HG02852 (cell line): Measurements from ENCODE around the gene RXRG.

Experiments used
- ATAC-seq: cut with Tn5 transposase; IDR thresholded peaks from one replicate; pipeline ENCODE4 v1.9.1; 2021; ENCODE audit warnings: mild to moderate bottlenecking, moderate library complexity; ENCODE audit not compliant: unreplicated experiment

RXRG gene

GRCh38 chr1:165415068-165415467, 29.9 kb downstream of the RXRG start:
- no peak for ATAC-seq

- no peak for ATAC-seq
Measured at GRCh38 chr1:165414620-165415019, 30.3 kb downstream of the RXRG start.

- no peak for ATAC-seq
Measured at GRCh38 chr1:165411396-165411795, 33.5 kb downstream of the RXRG start.

- ATAC-seq = no peak
Measured at GRCh38 chr1:165409657-165410358, 35.1 kb downstream of the RXRG start.

GRCh38 chr1:165408518-165408917, 36.4 kb downstream of the RXRG start:
- no peak for ATAC-seq

GRCh38 chr1:165407398-165407797, 37.5 kb downstream of the RXRG start:
- no peak for ATAC-seq

- ATAC-seq = peak; percentile 67
Measured at GRCh38 chr1:165403835-165404482, 41.0 kb downstream of the RXRG start.

- ATAC-seq = no peak
Measured at GRCh38 chr1:165402517-165403111, 42.3 kb downstream of the RXRG start.

- ATAC-seq = no peak
Measured at GRCh38 chr1:165397944-165398343, 47.0 kb downstream of the RXRG start.

GRCh38 chr1:165395901-165396300, 49.0 kb downstream of the RXRG start:
- ATAC-seq = no peak

GRCh38 chr1:165395478-165395877, 49.4 kb downstream of the RXRG start:
- ATAC-seq = no peak

- peak; percentile 97 for ATAC-seq
Measured at GRCh38 chr1:165392634-165393571, 52.0 kb downstream of the RXRG start.

GRCh38 chr1:165389609-165390008, 55.3 kb downstream of the RXRG start:
- no peak for ATAC-seq

- ATAC-seq = no peak
Measured at GRCh38 chr1:165387961-165388360, 57.0 kb downstream of the RXRG start.

- no peak for ATAC-seq
Measured at GRCh38 chr1:165387505-165387904, 57.4 kb downstream of the RXRG start.

- no peak for ATAC-seq
Measured at GRCh38 chr1:165383599-165384405, 61.1 kb downstream of the RXRG start.

GRCh38 chr1:165383067-165383466, 61.9 kb downstream of the RXRG start:
- no peak for ATAC-seq

- no peak for ATAC-seq
Measured at GRCh38 chr1:165381745-165382505, 63.0 kb downstream of the RXRG start.

- peak; percentile 30 for ATAC-seq
Measured at GRCh38 chr1:165376811-165377311, 68.1 kb downstream of the RXRG start.
